ENCODE data around the gene SERPINE3.

DNA sequence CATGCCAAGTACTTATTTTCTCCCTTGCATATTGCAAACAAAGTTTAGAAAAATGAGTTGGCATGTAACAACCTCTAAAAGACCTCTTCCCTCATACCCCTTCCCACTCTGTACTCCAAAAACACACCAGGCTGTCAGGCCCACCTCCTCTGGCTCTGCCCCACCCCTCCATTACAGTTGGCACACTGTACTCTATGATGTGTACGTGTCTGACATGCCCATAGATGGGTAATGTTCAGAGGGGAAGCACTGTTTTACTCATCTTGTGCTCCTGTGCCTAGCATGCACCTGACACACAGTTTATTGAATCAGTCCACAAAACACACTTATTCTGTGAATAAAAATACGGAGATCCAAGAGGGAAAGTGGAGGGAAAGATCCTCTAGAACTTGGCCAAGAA lies 45.6 kb downstream of the SERPINE3 start:
- TF ChIP-seq EZH2 (IDR thresholded peaks at IDR 0.05) (no peak), EZH2phosphoT487 (IDR thresholded peaks at IDR 0.05) (no peak)
- TF ChIP-seq, protein P1, sequence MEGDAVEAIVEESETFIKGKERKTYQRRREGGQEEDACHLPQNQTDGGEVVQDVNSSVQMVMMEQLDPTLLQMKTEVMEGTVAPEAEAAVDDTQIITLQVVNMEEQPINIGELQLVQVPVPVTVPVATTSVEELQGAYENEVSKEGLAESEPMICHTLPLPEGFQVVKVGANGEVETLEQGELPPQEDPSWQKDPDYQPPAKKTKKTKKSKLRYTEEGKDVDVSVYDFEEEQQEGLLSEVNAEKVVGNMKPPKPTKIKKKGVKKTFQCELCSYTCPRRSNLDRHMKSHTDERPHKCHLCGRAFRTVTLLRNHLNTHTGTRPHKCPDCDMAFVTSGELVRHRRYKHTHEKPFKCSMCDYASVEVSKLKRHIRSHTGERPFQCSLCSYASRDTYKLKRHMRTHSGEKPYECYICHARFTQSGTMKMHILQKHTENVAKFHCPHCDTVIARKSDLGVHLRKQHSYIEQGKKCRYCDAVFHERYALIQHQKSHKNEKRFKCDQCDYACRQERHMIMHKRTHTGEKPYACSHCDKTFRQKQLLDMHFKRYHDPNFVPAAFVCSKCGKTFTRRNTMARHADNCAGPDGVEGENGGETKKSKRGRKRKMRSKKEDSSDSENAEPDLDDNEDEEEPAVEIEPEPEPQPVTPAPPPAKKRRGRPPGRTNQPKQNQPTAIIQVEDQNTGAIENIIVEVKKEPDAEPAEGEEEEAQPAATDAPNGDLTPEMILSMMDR (IDR thresholded peaks at IDR 0.05) = no peak
